ENCODE results near the gene EIF3D.

EIF3D gene

DNA sequence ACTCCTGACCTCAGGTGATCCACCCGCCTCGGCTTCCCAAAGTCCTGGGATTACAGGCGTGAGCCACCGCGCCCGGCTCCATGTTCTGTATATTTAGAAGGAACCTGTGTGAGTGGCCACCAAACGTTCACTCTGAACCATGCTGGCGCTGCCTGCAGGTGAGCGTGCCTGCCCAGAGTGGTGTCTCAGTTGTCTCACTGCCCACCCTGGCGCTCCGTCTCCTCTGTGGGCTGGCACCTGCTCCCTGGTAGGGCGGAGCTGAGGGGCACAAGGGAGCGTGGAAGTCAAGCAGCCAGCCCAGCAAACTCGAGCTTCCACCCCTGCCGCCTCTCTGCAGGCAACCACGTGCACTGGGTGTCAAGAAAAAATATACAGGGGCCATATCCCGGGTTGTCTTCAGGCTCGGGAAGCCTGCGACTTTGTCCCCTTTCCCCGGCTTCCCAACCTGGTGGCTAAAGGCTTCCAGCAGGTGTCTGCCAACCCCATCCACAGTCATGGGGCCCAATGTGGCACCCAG, 64.2 kb downstream of the EIF3D start:
- no peak for DNase-seq

DNA sequence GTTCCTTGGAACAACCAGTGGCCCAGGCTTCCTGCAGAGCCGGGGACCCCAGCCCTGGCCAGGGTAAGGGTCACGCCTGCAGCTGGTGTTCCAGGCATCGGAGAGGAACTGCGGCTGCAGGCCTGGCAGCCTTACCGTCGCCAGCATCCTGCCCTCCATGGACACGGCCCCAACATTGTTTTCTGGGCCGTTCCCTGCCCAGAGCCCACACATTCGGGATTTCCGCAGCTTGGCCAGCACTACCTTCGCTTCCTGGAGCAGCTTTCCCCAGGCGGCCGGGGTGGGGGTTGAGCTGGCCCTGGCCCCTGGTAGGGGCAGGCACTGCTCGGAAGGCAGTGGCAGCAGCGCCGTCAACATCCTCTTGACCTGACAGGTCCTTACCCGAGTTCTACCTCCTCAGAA, 65.2 kb downstream of the EIF3D start:
- DNase-seq, result no peak

DNA sequence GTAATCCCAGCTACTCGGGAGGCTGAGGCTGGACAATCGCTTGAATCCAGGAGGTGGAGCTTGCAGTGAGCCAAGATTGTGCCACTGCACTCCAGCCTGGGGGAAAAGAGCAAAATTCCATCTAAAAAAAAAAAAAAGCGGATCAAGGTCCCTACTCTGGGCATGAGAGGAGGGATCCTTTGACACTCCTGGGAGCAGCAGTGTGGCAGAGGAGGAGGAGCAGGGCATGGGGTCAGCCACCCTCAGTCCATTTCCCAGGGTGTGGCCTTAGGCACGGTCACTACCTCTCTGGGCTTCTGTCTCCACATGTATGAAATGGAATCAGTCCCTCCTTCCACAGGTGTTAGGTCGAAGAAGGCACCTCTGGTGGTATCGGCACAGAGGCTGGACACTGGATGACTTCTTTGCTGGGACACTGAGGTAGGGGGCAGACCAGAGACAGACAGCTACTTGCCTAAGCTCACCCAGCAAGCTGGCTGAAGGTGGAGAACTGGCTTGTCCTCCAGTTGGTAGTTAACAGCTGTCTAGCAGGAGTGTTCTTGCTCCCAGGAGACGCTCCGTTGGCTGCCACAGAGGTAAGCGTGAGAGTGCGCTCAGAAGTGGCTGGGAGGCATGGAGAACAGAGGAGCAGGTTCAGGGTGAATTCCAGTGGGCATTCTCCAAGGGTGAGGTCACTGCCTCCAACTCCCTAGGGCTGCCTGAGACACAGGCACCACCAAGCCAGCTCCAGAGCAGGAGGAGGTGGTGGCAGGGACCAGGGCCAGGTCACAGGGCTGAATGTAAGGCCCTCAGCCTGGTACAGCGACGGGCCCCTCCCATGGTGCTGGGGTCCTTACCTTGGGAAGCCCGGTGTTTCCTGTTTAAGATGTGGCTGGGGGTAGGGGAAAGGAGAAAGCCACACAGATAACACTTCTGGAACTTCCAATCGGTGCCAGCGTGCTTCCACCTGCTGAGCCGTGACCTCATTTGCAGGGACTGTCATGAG, 67.0 kb downstream of the EIF3D start:
- DNase-seq, result no peak

Measured in activated CD4-positive, alpha-beta T cell treated with anti-CD3 and anti-CD28 coated beads, Interleukin-2, amount 50 U/mL, for 1 hour (primary cell).